Calu3 (cell line): ENCODE results near the gene ZDHHC11B. TPM values are rescaled to one million over a fixed set of nuclear protein-coding genes. Genes with fewer than 3 reads are reported as not detected.
"Not testable (repeated sequence)": the region's sequence is repeated elsewhere in the genome, so short reads cannot be mapped to it uniquely, and the experiment has no call there.

Experiments used
- BruUV-seq: library from RNA; stranded (reverse); fragments of 400-500 nt; replicated peaks from 2 replicates; lab custom pipeline; 2021; lab: Mats Ljungman, UMichigan
- CTCF ChIA-PET: fragments of 300-600 bp; sonication (Branson Sonifier 250); formaldehyde crosslinking; loops from one replicate; lab custom pipeline; 2022; ENCODE audit warnings: antibody characterized with exemption; lab: Charles Lee
- DNase-seq: peaks from one replicate; pipeline ENCODE4 v3.0.0; 2022
- H3K27ac Mint-ChIP-seq: one replicate; pipeline ENCODE4 v1.8.0; 2022; ENCODE audit warnings: mixed read lengths; ENCODE audit not compliant: unreplicated experiment
- H3K27me3 Mint-ChIP-seq: one replicate; pipeline ENCODE4 v1.8.0; 2022; ENCODE audit warnings: mixed read lengths; ENCODE audit not compliant: unreplicated experiment
- H3K36me3 Mint-ChIP-seq: one replicate; pipeline ENCODE4 v1.8.0; 2022; ENCODE audit warnings: mild to moderate bottlenecking, moderate library complexity, mixed read lengths; ENCODE audit not compliant: insufficient read depth, unreplicated experiment
- H3K4me1 Mint-ChIP-seq: one replicate; pipeline ENCODE4 v1.8.0; 2022; ENCODE audit warnings: mild to moderate bottlenecking, low read depth, mixed read lengths; ENCODE audit not compliant: unreplicated experiment
- H3K4me3 Mint-ChIP-seq: one replicate; pipeline ENCODE4 v1.8.0; 2022; ENCODE audit warnings: mild to moderate bottlenecking, low read depth, moderate library complexity, mixed read lengths; ENCODE audit not compliant: unreplicated experiment
- H3K9me3 Mint-ChIP-seq: one replicate; pipeline ENCODE4 v1.8.0; 2022; ENCODE audit warnings: low read depth, mixed read lengths; ENCODE audit not compliant: unreplicated experiment
- intact Hi-C: fragments of 100-400 bp; cut with micrococcal nuclease; formaldehyde crosslinking; loops from one replicate; pipeline ENCODE4 v1.10.0; 2022; ENCODE audit not compliant: unreplicated experiment
- total RNA-seq: library from RNA; stranded (reverse); gene quantifications from 2 replicates; pipeline ENCODE4 v1.2.3, GENCODE V29; 2022
- TF ChIP-seq, protein P1 (sequence below): fragments of 200-600 bp; IDR thresholded peaks from one replicate; pipeline ENCODE4 v1.8.0; 2022; ENCODE audit warnings: antibody characterized with exemption; ENCODE audit not compliant: unreplicated experiment

Gene ZDHHC11B
- total RNA-seq, 1 experiment from 2014 or later, result 3.0 TPM

DNA sequence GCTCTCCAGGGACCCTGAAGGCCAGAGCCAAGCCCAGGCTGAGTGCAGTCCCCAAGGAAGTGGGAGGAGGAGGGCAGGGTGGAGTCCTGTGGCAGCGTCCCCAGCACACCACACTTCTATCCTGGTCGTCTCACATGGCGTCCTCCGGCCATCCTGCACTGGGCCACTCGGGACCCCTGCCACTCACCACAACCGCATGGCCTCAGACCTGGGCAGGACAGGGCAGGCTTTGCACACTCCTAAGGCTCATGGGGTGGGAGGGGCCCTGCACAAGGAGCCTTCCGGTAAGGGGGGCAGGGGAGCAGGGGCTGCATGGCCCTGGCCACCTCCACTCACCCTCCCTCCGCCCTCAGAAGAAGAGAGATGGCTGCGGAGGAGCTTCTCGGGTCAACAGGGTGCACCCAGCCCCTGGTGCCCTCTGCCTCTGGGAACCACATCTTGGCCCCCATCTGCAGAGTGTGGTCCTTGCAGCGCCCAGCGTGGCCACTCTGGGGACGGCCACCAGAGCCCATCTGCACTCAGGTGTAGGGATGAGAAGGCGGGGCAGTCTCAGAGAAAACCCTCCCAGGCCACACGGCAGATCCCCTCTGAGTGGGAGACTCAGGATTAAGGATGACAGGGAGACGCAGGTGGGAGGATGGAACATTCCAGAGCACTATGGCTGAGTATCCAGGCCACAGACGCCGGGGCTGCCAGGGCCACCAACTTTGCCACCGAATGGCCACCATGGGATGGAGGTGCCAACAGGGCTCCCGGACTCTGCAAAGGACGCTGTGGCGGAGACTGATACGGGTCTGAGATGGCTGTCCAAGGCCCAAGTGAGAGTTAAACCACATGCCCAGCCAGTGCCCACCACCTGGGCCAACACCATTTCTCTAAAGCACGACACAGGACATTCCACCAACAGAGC is 99.0 kb downstream of the ZDHHC11B start:
- H3K4me3 Mint-ChIP-seq, result no peak overlapping the region
- no peaks in the 10 kb centered on the region for H3K9me3 Mint-ChIP-seq
- intact Hi-C loops, result no loop called here
- BruUV-seq, result no TSS peak
- H3K27ac Mint-ChIP-seq, result no peak overlapping the region
- TF ChIP-seq, protein P1, sequence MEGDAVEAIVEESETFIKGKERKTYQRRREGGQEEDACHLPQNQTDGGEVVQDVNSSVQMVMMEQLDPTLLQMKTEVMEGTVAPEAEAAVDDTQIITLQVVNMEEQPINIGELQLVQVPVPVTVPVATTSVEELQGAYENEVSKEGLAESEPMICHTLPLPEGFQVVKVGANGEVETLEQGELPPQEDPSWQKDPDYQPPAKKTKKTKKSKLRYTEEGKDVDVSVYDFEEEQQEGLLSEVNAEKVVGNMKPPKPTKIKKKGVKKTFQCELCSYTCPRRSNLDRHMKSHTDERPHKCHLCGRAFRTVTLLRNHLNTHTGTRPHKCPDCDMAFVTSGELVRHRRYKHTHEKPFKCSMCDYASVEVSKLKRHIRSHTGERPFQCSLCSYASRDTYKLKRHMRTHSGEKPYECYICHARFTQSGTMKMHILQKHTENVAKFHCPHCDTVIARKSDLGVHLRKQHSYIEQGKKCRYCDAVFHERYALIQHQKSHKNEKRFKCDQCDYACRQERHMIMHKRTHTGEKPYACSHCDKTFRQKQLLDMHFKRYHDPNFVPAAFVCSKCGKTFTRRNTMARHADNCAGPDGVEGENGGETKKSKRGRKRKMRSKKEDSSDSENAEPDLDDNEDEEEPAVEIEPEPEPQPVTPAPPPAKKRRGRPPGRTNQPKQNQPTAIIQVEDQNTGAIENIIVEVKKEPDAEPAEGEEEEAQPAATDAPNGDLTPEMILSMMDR, result no peak
- no peaks in the 10 kb centered on the region for H3K4me1 Mint-ChIP-seq
- no peaks in the 10 kb centered on the region for H3K36me3 Mint-ChIP-seq
- DNase-seq, result no peak
- peaks cover 8% of the 10 kb centered on the region for H3K27me3 Mint-ChIP-seq
- CTCF ChIA-PET, result no interaction called here

DNA sequence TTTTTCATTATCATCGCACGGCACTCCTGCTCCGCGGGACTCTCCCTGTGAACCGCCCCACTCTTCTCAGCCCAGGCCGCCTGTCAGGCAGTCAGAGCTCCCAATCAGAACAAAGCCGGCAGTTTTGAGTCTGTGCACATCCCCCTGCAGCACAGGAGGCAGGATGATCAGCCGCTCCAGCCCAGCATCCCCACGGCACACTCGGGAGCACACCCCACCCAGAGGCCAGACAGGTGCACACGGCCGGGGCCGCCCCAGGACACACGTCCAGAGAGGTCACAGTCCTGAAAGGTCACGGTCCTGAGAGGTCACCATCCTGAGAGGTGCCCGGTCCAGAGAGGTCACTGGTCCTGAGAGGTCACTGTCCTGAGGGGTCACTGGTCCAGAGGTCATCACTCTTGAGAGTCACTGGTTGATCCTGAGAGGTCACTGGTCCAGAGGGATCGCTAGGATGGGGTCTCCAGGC is 99.7 kb downstream of the ZDHHC11B start:
- intact Hi-C loops, result loop anchor here (5.0 kb wide), 1 partner anchor 93 kb away; no protein-coding TSS in a partner anchor
- TF ChIP-seq, protein P1, result no peak
- Mint-ChIP-seq H3K4me1 (no peaks in the 10 kb centered on the region), H3K9me3 (no peaks in the 10 kb centered on the region), H3K36me3 (no peaks in the 10 kb centered on the region), H3K27me3 (peaks cover 8% of the 10 kb centered on the region), H3K4me3 (no peak overlapping the region), H3K27ac (no peak overlapping the region)
- BruUV-seq, result no TSS peak
- CTCF ChIA-PET, result interaction anchor here (1.7 kb wide), 1 partner anchor 91 kb away, joined by 6 read pairs; no protein-coding TSS in a partner anchor
- DNase-seq, result no peak

DNA sequence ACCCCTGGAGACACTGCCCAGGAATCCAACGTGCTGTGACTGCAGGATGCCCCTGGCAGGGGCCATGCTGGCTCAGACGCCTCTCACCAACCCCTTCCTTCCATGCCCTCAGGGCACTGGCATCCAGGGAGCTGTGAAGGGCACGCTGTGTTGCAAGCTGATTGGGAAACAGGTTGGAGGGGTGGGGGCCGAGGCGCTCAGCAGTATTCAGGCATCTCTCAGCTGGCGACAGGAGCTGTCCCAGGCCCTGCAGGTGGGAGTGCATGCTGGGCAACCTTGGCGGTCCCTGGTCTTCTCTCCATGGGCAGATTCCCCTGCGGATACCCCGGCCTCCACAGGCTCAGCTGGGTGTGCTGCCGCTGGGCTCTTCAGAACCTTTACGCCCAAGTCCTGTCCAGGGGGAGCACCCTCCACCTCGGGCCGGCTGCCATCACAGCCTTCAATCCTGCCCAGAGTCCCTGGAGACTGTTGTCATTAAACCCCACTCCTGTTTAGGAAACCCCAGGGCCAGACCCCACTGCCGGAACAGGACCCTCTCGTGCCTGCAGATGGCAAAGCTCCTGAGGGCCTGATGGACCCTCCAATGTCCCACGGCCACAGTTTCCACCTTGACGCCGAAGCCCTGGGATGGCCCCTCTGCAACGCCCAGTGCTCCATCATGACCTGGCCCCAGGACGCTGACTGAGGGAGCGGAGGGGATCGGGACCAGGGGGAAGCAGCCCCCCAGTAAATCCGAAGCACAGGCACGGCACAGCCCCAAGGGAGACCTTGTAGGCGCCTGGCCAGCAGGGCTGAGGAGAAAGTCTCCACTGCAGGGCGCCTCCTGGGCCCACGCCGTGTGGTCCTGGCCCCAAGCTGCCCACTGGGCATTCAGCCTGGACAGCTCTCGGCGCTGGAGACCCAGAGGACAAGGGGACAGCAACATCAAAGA is 100.7 kb downstream of the ZDHHC11B start:
- Mint-ChIP-seq H3K36me3 (no peaks in the 10 kb centered on the region), H3K4me1 (no peaks in the 10 kb centered on the region), H3K27me3 (peaks cover 8% of the 10 kb centered on the region), H3K9me3 (no peaks in the 10 kb centered on the region), H3K4me3 (no peak overlapping the region), H3K27ac (no peak overlapping the region)
- TF ChIP-seq, protein P1, result no peak
- no TSS peak for BruUV-seq
- CTCF ChIA-PET, result interaction anchor here (1.7 kb wide), 1 partner anchor 92 kb away, joined by 6 read pairs; no protein-coding TSS in a partner anchor
- DNase-seq, result no peak
- intact Hi-C loops, result loop anchor here (5.0 kb wide), 1 partner anchor 93 kb away; no protein-coding TSS in a partner anchor

DNA sequence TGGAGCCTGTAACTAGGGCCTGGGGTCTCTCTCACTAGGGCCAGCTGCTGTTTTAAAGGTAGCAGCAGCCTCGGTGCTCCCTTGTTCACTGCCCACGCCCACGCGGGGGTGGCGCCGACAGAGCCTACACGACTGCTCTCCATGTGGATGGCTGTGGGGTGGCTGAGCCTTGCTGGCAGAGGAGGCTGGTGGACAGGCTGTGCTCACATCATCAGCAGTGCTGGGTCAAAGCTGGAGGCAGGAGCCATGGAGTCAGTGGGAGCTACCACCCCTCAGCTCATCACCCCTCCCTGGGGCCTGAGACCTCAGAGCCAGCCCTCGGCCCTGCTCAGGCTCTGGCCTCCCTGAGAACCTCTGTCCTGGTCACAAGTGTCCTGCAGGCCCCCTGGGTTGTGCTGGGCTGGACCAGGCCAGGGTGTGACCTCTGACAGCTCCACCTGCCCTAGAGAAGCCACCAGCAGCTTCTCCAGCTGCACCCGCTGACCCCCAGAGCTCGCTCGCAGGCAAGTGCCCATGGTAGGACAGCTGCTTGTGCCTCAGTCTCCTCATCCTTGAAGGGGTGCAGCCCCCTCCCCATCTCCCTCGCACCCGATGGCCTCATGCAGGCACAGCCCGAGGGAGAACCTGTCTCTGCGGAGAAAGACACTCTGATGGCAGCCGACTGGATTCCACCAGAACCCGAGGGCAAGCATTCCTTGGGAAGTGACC is 101.7 kb downstream of the ZDHHC11B start:
- H3K27ac Mint-ChIP-seq, H3K4me3 Mint-ChIP-seq, H3K36me3 Mint-ChIP-seq, H3K4me1 Mint-ChIP-seq, H3K9me3 Mint-ChIP-seq, BruUV-seq, H3K27me3 Mint-ChIP-seq, DNase-seq: not testable (repeated sequence)
- intact Hi-C loops, result loop anchor here (5.0 kb wide), 1 partner anchor 94 kb away; no protein-coding TSS in a partner anchor
- CTCF ChIA-PET, result interaction anchor here (1.7 kb wide), 1 partner anchor 93 kb away, joined by 6 read pairs; no protein-coding TSS in a partner anchor

DNA sequence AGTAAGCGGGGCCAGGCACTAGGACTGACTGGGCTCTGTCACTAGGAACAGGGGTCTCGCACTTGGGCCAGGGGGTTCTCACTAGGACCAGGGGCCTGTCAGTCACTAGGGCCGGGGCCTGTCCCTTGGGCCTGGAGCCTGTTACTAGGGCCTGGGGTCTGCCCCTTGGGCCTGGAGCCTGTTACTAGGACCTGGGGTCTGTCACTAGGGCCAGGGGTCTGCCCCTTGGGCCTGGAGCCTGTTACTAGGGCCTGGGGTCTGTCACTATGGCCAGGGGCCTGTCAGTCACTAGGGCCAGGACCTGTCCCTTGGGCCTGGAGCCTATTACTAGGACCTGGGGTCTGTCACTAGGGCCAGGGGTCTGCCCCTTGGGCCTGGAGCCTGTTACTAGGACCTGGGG is 102.3 kb downstream of the ZDHHC11B start:
- BruUV-seq, H3K36me3 Mint-ChIP-seq, CTCF ChIA-PET, H3K4me3 Mint-ChIP-seq, H3K27ac Mint-ChIP-seq, H3K27me3 Mint-ChIP-seq, H3K4me1 Mint-ChIP-seq, H3K9me3 Mint-ChIP-seq, DNase-seq: not testable (repeated sequence)
- intact Hi-C loops, result loop anchor here (5.0 kb wide), 1 partner anchor 95 kb away; no protein-coding TSS in a partner anchor

DNA sequence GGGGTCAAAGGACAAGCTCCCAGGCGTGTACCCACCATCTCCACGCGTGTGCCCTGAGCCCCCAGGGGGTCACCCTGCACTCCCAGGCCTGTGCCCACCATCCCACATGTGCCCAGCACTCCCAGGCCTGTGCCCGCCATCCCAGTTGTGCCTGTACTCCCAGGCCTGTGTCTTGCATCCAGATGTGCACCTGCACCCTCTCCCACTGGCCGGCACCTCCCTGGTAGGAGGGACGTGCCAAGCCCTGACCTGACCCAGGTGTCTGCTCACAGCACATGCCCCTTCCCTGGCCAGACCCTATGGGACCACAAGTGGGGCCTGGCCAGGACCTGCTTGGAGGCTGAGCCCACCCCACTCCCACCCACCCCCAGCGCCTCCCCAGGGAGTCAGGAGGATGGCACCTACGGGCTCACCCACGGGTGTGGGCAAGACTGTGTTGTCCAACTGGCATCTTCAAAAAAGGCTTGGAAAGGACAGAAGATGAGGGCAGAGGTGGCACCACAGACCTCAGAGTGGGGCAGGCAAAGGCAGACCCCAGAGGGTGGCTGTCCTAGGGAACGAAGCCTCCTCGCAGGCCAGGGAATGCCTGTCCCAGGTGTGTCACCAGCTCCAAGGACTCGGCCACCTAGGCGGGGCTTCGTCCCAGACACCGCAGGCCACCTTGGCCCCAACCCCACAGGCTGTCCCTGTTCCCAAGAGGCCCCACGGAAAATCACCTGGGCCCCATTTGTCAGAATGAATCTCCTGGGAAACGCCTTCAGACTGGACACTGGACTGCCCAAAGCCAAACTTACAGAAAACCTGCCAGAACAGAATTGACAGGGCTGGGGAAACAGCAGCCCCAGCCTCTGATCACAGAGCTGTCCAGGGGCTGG is 103.0 kb downstream of the ZDHHC11B start:
- H3K4me1 Mint-ChIP-seq, DNase-seq, H3K27ac Mint-ChIP-seq, BruUV-seq, H3K4me3 Mint-ChIP-seq, H3K27me3 Mint-ChIP-seq, H3K9me3 Mint-ChIP-seq, CTCF ChIA-PET: not testable (repeated sequence)
- intact Hi-C loops, result loop anchor here (5.0 kb wide), 1 partner anchor 96 kb away; no protein-coding TSS in a partner anchor
- peaks cover 11% of the 10 kb centered on the region for H3K36me3 Mint-ChIP-seq
